NT2/D1 (cell line): ENCODE results near the gene BDNF.

ENCODE experiments used
- SUZ12 ChIP-seq: IDR thresholded peaks from 2 replicates; pipeline ENCODE4 v1.6.1; 2011; ENCODE audit not compliant: insufficient read length, insufficient read depth; ENCODE audit errors: extremely low read depth
- YY1 ChIP-seq: IDR thresholded peaks from 2 replicates; pipeline ENCODE4 v1.6.1; 2011; ENCODE audit not compliant: insufficient read length, insufficient read depth
- ZNF274 ChIP-seq: IDR thresholded peaks from 2 replicates; pipeline ENCODE4 v1.6.1; 2011; ENCODE audit warnings: mild to moderate bottlenecking, low read depth, low read length

- TF ChIP-seq SUZ12 (no peak), ZNF274 (no peak), YY1 (no peak)
Observed at GRCh38 chr11:27722953-27723344, 22.7 kb upstream of the BDNF start.
